ENCODE data around the gene SEMA3F.

DNA sequence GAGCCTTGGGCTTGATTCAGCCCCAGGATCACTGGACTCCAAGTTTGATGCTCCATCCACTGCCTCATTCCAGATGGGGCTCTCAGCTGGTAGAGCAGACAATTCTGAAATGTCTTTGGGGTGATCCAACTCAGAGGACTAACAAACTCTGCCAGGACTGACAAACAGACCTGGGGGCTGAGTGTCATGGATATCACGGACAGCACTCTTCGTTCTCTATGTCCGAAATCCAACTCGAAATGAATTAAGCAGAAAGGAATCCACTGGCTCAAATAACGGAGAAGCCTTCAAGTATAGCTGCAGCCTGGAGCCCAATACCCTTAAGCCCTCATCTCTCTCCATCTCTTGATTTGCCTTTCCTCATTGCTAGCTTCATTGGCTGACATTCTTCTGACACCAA lies 64.2 kb downstream of the SEMA3F start:
- TF ChIP-seq, protein P1, sequence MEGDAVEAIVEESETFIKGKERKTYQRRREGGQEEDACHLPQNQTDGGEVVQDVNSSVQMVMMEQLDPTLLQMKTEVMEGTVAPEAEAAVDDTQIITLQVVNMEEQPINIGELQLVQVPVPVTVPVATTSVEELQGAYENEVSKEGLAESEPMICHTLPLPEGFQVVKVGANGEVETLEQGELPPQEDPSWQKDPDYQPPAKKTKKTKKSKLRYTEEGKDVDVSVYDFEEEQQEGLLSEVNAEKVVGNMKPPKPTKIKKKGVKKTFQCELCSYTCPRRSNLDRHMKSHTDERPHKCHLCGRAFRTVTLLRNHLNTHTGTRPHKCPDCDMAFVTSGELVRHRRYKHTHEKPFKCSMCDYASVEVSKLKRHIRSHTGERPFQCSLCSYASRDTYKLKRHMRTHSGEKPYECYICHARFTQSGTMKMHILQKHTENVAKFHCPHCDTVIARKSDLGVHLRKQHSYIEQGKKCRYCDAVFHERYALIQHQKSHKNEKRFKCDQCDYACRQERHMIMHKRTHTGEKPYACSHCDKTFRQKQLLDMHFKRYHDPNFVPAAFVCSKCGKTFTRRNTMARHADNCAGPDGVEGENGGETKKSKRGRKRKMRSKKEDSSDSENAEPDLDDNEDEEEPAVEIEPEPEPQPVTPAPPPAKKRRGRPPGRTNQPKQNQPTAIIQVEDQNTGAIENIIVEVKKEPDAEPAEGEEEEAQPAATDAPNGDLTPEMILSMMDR (IDR thresholded peaks at IDR 0.05): no peak
- no peak for TF ChIP-seq POLR2A (IDR thresholded peaks at IDR 0.05)

Data from thyroid gland (tissue), 4 donors.